T1000 (cell line): ENCODE measurements around the gene GRAMD4.

Source experiments
- DNase-seq: peaks from one replicate; lab custom pipeline; 2025; ENCODE audit warnings: mixed read lengths; lab: John Stamatoyannopoulos, UW

The GRAMD4 gene

GRCh38 chr22:46582281-46582933, 37.8 kb upstream of the GRAMD4 start:
- no peak for DNase-seq

DNA sequence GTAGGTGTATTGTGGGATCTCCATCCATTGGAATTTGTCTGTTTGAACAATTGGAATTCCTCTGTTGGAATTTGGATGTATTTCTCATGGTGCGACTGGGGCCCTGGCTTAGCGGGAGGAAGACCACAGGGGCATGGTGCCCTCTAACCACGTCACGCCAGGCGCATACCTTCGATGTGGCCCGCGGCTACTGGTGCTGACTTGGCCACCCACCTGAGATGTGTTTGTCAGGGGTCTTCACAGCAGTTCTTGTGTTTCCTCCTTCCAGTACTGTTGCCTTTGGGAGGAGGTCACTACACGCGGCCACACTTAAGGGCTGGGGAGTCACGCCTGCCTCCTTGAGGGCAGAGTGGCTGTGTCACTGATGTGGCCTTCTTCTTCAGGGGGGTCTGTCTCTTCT, 36.6 kb upstream of the GRAMD4 start:
- no peak for DNase-seq

- DNase-seq: no peak
These were observed 35.9 kb upstream of the GRAMD4 start for GRCh38 chr22:46584081-46584921.

- DNase-seq: no peak
These were observed 34.7 kb upstream of the GRAMD4 start for GRCh38 chr22:46585340-46586122.

DNA sequence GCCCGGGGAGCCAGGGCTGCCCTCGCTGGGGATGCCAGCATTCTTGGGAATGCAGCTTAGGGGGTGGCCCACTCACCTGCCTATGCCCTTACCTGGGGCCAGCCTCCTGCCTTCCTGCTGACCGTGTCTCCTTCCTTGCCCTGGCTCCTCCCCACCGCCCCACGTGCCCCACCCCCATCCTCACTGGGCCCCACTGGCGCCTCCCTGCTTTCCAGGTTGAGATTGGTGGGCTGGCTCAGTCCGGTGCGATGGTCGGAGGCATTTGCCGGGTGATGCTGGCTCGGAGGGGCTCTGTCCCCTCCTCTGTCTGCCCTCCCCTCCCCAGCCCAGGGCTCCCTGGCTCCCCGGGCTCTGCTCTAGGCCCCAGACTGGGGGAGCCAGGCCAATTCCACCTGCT, 34.1 kb upstream of the GRAMD4 start:
- no peak for DNase-seq

GRCh38 chr22:46586531-46587011, 33.6 kb upstream of the GRAMD4 start:
- DNase-seq: no peak

GRCh38 chr22:46587061-46587460, 33.1 kb upstream of the GRAMD4 start:
- no peak for DNase-seq

GRCh38 chr22:46587492-46588278, 32.5 kb upstream of the GRAMD4 start:
- no peak for DNase-seq

GRCh38 chr22:46588279-46589140, 31.7 kb upstream of the GRAMD4 start:
- DNase-seq: no peak

DNA sequence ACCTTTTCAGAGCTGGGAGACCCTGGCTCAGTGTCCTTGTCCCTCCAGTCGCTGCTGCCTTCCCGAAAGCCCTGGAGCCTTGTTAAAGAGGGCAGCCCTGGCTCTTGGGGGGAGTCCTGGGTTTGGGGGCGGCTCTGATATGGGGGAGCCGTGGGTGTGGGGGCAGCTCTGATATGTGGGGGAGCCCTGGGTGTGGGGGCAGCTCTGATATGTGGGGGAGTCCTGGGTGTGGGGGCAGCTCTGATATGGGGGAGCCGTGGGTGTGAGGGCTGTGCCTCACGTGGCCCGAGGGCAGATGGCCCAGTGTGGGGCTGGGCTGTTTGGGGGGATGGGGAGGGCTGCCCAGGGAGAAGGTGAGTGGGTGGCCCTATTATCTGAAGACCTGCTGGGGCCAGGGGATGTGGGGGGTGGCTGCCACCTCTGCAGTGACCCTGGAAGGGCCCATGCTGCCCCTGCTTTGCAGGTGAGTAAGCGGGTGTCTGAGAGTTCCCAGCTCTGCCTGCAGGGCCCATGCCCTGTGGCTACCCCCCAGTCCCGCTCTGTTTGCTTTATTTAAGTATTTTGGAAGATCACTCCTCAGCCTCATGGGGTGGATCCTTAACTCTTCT, 30.9 kb upstream of the GRAMD4 start:
- no peak for DNase-seq

DNA sequence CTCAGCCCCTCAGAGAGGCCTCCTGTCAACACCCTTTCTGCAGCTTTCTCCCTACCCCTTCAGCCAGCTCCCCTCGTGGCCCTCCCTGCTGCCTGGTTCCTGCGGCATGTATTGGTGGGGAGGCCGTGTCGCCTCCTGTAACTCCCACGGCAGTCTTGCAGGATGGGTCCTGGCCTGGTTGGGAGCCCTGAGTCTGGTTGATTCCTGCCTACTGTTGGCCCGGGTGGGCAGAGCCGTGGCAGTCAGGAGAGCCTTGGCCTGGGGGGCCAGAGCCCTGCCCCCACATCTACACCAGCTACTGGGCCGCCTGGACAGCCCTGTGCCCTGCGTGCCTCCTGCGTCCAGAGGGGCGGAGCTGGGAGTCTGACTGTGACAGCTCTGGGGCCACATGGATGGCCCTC, 30.3 kb upstream of the GRAMD4 start:
- no peak for DNase-seq

GRCh38 chr22:46590334-46590733, 29.9 kb upstream of the GRAMD4 start:
- DNase-seq: no peak

DNA sequence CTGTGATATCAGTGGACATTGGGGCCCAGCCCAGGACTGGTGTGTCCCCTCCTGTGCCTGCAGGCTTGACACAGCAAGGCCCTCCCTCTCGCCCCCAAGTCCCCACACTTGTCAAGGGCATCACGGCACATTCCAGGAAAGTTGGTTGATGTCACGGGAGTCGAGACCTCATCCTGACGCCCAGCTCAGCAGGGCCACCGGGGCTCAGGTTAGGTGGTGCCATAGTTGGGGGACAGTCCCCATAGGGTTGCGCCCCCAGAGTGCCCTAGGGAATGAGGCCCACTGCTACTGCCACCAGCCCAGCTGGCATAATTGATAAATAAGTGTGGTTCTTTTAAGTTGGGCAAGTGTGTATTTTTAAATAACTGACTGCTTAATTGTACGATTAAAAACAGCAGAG, 28.3 kb upstream of the GRAMD4 start:
- DNase-seq: no peak

GRCh38 chr22:46592390-46592872, 27.8 kb upstream of the GRAMD4 start:
- DNase-seq: no peak

DNA sequence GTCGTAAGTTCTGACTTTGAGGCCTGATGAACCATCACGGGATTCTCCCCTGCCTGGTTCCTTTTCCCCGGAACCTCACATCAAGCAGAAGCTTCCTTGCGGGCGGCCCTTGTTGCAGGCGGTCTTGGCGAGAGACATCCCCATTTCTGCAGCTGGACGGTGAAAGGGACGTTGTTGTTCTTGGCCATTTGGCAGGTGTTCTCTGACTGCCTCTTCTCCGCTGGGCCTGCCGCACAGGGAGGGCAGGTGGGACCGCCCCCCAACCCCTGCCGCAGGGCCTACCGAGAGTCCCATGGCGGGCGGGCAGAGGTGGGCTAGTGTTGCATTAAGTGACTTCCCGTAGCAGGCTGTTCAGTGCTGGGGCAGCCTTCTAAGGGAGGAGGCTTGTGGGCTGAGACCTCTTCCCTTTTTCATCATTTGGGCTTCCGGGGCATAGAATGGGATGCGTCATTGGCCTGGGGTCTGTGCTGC, 26.9 kb upstream of the GRAMD4 start:
- DNase-seq: no peak

DNA sequence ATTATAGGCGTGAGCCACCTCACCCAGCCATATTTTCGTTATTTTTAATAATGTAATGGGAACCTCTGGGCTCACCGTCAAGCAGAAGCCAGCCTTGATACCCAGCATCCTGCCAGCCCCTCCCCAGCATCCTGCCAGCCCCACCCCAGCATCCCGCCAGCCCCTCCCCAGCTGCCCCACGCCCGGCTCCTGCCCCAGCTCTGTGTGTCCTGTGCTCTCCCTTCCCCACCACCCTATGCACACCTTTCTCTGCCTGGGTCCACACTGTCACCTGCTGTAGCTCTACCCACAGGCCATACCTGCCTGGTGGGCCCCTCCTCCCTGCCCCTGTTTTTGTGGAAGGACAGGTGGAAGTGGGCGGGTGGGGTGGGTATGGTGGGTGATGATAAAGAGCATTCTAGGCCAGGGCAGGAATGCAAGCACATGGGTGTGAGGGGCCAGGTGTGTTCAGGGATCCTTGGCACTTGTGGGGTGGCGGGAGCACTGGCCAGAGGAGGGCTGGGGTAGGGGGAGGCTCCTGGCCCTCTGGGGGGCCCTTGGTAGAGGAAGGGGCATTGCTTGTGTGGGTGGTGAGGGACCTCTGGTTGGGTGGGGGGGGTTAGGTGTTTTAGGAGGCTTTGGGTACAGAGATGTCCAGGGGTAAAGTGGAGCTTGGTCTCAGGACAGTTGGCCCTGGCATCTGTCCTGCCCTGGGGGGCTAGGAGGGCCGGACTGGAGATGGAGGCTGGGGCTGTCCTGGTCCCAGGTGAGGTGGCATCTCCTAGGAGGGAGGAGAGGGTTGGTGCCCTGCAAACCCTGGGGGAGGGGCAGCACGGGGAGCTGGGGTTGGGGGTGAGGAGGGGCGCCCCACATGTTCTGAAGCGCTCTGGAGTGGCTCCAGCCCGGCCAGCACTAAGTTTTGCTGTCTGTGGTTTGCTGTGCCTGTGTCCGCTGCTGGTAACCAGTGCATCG, 25.9 kb upstream of the GRAMD4 start:
- DNase-seq: no peak

DNA sequence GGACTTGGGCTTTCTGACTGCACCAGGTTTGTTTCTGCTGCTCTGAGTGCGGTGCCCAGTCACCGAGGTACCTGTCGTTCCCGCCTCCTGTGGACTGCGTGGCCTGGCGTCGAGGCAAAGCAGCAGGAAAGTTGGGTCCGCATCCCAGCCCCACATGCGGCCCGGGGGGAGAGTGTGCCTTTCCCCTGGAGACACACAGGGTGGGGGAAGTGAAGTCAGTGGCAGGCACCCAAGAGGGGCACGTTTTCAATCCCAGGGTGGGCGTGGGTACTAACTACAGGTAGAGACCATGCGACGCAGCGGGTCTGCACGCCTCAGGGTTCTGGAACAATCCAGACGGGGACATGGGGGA, 25.3 kb upstream of the GRAMD4 start:
- no peak for DNase-seq

GRCh38 chr22:46595545-46595944, 24.6 kb upstream of the GRAMD4 start:
- no peak for DNase-seq

GRCh38 chr22:46596032-46596441, 24.1 kb upstream of the GRAMD4 start:
- no peak for DNase-seq
